Kidney epithelial cell (primary cell): ENCODE data around the gene PRELP. TPM values are rescaled to one million over a fixed set of nuclear protein-coding genes. Genes with fewer than 3 reads are reported as not detected.

Experiments used
- DNase-seq: peaks from one replicate; pipeline ENCODE4 v3.0.0-alpha.2; 2010; ENCODE audit warnings: low read depth
- H3K27me3 ChIP-seq: 2 replicates; pipeline ENCODE4 v1.6.0; 2011; ENCODE audit warnings: low read length; ENCODE audit not compliant: control insufficient read depth, insufficient read depth
- H3K36me3 ChIP-seq: 2 replicates; pipeline ENCODE4 v1.5.1; 2011; ENCODE audit warnings: low read length; ENCODE audit not compliant: control insufficient read depth, insufficient read depth
- H3K4me3 ChIP-seq: 2 replicates; pipeline ENCODE4 v1.5.1; 2011; ENCODE audit warnings: low read depth, mild to moderate bottlenecking, control low read depth, low read length
- total RNA-seq: library from RNA; depleted of rRNA; stranded (reverse); fragments of >200 nt; gene quantifications from 2 replicates; pipeline ENCODE4 v1.2.3, GENCODE V29; 2015
- TF ChIP-seq, protein P1 (sequence below): IDR thresholded peaks from 2 replicates; pipeline ENCODE4 v1.5.1; 2011; ENCODE audit warnings: mild to moderate bottlenecking, moderate library complexity, low read length, control low read depth, inconsistent platforms; ENCODE audit not compliant: insufficient read depth, poor library complexity, severe bottlenecking

PRELP gene
- total RNA-seq, 1 donor from 2014 or later: under 0.01 TPM

DNA sequence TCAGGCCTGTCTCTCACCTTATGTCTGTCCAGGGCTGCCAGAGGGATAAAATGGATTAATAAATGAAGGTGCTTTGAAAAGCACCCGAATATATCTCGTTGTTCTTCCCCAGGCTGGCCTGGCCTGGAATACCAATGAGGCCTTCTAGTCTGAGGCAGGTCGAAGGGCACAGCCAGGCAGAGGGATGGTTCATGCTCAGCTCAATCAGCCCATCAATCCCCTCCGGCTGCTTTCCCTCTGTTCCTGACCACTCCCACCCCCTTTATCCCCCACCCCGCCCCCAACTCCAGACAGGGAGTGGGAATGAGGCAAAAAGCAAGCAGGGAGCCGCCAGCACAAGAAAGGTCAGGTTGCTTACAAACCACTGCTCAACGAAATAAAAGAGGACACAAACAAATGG lies 40.0 kb upstream of the PRELP start:
- no peak overlapping the region for H3K4me3 ChIP-seq
- H3K27me3 ChIP-seq: peaks cover 23% of the 10 kb centered on the region
- no peaks in the 10 kb centered on the region for H3K36me3 ChIP-seq
- TF ChIP-seq, protein P1, sequence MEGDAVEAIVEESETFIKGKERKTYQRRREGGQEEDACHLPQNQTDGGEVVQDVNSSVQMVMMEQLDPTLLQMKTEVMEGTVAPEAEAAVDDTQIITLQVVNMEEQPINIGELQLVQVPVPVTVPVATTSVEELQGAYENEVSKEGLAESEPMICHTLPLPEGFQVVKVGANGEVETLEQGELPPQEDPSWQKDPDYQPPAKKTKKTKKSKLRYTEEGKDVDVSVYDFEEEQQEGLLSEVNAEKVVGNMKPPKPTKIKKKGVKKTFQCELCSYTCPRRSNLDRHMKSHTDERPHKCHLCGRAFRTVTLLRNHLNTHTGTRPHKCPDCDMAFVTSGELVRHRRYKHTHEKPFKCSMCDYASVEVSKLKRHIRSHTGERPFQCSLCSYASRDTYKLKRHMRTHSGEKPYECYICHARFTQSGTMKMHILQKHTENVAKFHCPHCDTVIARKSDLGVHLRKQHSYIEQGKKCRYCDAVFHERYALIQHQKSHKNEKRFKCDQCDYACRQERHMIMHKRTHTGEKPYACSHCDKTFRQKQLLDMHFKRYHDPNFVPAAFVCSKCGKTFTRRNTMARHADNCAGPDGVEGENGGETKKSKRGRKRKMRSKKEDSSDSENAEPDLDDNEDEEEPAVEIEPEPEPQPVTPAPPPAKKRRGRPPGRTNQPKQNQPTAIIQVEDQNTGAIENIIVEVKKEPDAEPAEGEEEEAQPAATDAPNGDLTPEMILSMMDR: no peak
- DNase-seq: no peak

DNA sequence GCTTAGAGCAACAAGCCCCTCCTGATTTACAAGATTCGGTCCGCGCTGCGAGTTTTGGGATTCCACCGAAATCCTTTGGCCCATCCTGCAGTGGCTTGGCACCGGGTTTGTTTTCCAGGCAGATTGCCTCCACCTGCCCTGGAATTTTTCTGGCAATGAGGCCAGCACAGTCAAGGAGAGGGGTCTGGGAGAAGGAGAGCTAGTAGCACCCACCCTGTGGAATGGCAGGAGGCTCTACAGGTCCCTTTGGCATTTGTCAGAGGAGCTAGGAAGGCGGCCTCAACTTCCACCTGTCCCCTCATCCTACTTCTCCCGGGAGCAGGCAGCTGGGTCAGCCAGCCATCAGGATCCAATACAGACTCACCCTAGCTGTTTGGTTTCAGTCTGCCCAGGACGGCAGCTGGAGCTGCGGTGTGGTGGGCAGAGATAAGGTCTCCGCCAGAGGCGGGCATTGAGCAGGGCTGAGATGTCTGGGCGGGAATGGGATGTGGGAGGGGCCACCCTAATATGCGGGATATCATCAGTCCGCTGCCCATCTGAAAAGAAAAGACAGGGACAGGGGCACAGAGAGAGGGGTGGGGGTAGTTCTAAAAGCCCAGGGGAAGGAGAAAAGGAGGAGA lies 37.8 kb upstream of the PRELP start:
- H3K36me3 ChIP-seq: no peaks in the 10 kb centered on the region
- TF ChIP-seq, protein P1: no peak
- H3K4me3 ChIP-seq: no peak overlapping the region
- peaks cover 32% of the 10 kb centered on the region for H3K27me3 ChIP-seq
- no peak for DNase-seq

DNA sequence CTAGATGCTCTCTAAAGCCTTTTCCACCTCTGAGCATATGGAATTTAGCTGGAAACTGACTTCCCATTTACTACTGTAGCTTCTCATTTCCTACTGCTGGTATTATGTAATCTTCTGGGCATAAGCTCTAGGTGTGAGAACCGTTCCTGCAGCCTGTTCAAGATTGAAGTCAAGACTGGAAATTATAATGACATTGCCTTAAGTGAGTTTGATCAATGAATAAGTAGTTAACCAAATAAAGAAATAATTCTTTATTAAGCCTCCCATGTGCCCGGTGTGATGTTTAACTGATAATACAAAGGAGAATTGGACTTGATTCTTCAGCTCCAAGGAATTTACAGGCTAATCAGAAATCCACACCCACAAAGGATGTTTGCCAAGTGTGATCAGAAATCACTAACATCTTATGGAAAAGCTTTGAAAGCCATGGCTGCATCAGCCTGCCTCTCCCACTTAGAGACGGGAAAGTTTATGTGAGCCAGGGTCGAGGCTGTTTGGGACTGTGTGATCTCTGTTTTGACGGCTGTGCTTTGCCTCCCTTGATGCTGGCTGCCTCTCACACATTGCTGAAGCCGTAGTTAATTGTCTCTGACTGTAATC lies 36.4 kb upstream of the PRELP start:
- peaks cover 29% of the 10 kb centered on the region for H3K27me3 ChIP-seq
- TF ChIP-seq, protein P1: no peak

DNA sequence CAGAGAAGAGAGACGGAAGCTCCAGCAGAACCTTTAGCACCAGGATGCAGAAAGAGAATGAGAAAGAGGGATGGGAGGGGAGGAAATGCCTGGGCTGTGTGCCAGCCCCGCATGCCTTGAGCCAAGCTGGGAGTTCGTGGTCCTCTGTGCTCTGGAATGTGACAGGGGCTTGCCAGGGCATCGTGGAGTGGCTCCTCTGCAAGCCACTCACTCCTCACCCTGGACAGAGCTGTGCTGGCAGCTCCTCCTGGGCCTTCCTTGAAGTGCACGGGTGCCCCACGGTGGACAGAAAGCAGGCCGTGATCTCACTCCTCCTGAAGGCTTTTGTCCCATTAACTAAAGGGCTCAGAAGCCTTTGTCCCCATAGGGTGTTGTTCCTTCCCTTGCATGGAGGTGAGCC lies 34.8 kb upstream of the PRELP start:
- Histone ChIP-seq H3K36me3 (no peaks in the 10 kb centered on the region), H3K4me3 (no peak overlapping the region), H3K27me3 (peaks cover 29% of the 10 kb centered on the region)
- TF ChIP-seq, protein P1: peak; percentile 23
- no peak for DNase-seq

More for the DNA sequence above, 36.4 kb upstream of the PRELP start:
- H3K4me3 ChIP-seq: no peak overlapping the region
- no peak for DNase-seq
- no peaks in the 10 kb centered on the region for H3K36me3 ChIP-seq

DNA sequence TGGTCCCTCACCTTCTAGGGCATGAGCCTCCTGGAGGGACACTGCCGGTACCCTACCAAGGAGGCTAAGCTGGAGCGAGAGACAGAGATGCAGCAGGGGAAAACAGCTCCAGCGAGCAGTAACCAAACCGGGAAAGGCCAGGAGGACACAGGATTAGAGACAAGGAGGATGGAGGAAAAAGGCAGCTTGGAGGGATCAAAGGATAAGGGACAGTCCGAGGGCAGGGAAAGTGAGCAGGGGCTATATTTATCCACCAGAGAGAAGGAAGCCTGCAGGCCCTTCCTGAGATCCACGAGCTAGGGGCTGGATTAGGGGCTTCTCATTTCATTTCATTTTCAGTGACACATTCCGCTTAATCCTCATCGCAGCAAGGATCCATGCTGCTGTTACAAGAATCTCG lies 33.8 kb upstream of the PRELP start:
- TF ChIP-seq, protein P1: no peak
- no peak overlapping the region for H3K4me3 ChIP-seq
- H3K27me3 ChIP-seq: peaks cover 32% of the 10 kb centered on the region
- no peak for DNase-seq
- no peaks in the 10 kb centered on the region for H3K36me3 ChIP-seq

DNA sequence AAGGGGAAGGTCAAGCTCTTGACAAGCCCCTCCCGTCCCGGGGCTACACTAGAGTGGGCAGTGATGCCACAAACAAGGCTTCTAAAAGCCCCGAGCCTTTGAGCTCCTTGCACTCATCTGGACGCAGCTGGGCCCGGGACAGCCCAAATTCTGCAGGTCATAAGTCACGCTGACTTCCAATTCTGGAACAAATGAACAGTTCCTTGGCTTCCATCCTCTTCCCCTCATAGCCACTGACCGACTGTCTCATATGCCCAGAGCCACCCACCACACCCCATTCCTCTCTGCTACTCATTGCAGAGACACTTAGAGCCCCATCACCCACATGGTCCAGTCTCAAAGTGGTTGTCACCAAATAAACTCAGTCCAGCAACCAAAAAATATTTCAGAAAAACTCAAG lies 32.8 kb upstream of the PRELP start:
- Histone ChIP-seq H3K4me3 (no peak overlapping the region), H3K27me3 (peaks cover 32% of the 10 kb centered on the region), H3K36me3 (no peaks in the 10 kb centered on the region)
- no peak for DNase-seq
- TF ChIP-seq, protein P1: no peak
